ENCODE data around the gene DDB1. TPM values are rescaled to one million over a fixed set of nuclear protein-coding genes. Genes with fewer than 3 reads are reported as not detected.

Gene DDB1
- polyA plus RNA-seq, 1 donor from 2014 or later: 203 TPM

DNA sequence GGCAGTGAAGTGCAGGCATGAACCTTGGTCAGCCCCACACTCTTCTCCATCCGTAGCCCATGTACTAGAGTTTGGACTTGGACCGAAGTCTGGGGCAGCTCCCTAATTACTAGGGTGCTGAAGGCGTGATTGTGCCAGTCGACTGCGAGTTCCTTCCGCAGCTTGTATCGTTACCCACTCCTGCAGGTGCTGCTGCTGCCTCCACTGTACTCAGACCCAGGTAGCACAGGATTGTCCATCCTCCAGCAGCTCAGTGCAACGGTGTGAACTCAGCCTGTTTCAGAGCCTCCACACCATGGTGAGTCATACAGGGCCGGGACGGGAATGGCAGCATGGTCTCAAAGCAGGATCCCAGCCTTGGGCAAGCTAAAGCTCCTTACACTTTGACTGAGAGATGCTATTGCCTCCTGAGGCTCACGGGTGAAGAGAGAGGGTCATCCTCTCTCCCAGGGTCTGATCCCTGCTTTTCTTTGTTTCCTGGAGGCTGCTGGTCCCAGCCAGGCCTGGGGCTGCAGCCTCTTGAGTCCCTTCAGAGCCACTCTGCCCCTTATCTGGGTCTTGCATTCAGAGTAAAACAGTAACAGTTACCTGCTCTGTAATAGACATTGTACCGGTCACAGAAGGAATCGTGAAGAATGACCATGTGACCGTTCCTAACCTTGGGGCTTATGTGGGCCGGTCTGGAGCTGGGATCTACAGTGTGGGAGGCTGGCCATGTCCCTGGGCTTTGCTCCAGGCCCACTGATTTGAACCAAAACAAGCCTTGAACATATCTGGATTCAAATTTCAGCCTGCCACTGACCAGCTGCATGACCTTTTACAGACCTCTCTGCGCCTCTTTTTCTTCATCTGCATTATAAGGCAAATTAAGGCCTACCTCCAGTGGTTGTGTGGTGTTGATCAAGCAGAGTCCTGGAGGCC is 1.8 kb upstream of the DDB1 start:
- TF ChIP-seq EP300 (conservative IDR thresholded peaks at IDR 0.05; ENCODE audit: poor library complexity, severe bottlenecking) (no peak), MXI1 (conservative IDR thresholded peaks at IDR 0.05; ENCODE audit: poor library complexity, severe bottlenecking) (no peak)
- Histone ChIP-seq H4K20me1 (ENCODE audit: insufficient read depth) (no peaks in the 10 kb centered on the region), H3K4me2 (ENCODE audit: low read length) (no peak overlapping the region), H3K9me3 (ENCODE audit: low read length) (no peaks in the 10 kb centered on the region), H3K27ac (ENCODE audit: low read length) (no peak overlapping the region), H3K27me3 (ENCODE audit: insufficient read depth, low read depth, low read length) (no peaks in the 10 kb centered on the region), H3K4me3 (ENCODE audit: low read length) (no peak overlapping the region), H3K79me2 (replicated peaks; ENCODE audit: insufficient read depth, low read length) (peaks cover 31% of the 10 kb centered on the region), H3K36me3 (ENCODE audit: insufficient read depth, low read length) (no peaks in the 10 kb centered on the region), H3K9me2 (ENCODE audit: insufficient read depth, low read length) (no peaks in the 10 kb centered on the region), H3F3A (ENCODE audit: insufficient read depth, low read length, poor library complexity, severe bottlenecking) (no peaks in the 10 kb centered on the region), H2AFZ (ENCODE audit: low read depth, low read length) (no peak overlapping the region), H3K9ac (ENCODE audit: low read length) (peak overlapping the region; percentile 25)

DNA sequence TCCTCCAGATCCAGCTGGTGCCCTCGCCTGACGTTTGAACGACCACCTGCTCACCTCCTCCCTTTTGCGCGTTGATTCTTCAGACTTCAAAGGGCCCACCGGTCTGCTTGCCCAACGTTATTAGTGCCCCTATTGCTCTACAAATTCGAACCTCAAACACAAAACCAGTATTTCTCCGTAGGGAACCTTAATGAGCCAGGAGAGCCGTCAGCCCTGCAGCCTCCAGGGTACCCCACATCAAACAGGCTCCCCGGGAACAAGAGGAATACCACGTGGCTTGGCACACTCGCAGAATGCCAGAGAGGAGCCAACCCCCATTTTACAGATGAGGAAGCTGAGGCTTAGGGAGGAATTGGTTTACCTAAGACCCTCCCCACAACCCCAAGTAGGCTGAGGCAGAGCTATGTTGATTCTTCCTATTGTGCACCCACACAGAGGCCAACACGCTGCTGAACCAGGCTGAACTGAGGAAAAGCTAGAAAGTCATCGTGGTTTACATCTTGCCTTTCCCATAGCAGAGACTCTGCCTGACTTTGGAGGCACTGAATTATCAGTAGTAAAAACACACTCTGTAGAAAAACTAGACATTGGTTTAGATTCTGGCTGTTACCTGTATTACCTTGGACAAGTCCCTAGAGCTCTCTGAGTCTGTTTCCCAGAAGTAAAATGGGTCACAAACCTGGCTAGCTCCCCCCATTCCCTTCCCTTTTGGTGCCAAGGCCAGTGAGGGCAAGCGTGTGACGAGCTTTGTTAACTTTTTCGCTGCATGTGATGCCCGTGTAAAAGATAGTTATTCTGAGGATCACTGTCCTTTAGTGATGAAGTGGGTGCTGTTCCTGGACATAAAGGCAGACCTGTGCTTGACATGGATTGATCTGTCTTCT is 887 bp upstream of the DDB1 start:
- H4K20me1 ChIP-seq (ENCODE audit: insufficient read depth): no peaks in the 10 kb centered on the region
- peak overlapping the region; percentile 99 for H3K4me3 ChIP-seq (ENCODE audit: low read length)
- H3K4me2 ChIP-seq (ENCODE audit: low read length): peak overlapping the region; percentile 89
- no peaks in the 10 kb centered on the region for H3K36me3 ChIP-seq (ENCODE audit: insufficient read depth, low read length)
- peak overlapping the region; percentile 93 for H3K27ac ChIP-seq (ENCODE audit: low read length)
- peak overlapping the region; percentile 76 for H2AFZ ChIP-seq (ENCODE audit: low read depth, low read length)
- H3K9me2 ChIP-seq (ENCODE audit: insufficient read depth, low read length): no peaks in the 10 kb centered on the region
- no peaks in the 10 kb centered on the region for H3K9me3 ChIP-seq (ENCODE audit: low read length)
- no peaks in the 10 kb centered on the region for H3F3A ChIP-seq (ENCODE audit: insufficient read depth, low read length, poor library complexity, severe bottlenecking)
- H3K27me3 ChIP-seq (ENCODE audit: insufficient read depth, low read depth, low read length): no peaks in the 10 kb centered on the region
- H3K9ac ChIP-seq (ENCODE audit: low read length): peak overlapping the region; percentile 93
- TF ChIP-seq TAF1 (IDR thresholded peaks at IDR 0.05; ENCODE audit: low read depth) (no peak), EZH2 (IDR thresholded peaks at IDR 0.05; ENCODE audit: borderline replicate concordance, insufficient read depth, low read length, poor library complexity, severe bottlenecking) (no peak), SMC3 (conservative IDR thresholded peaks at IDR 0.05; ENCODE audit: poor library complexity) (peak; percentile 0)
- peaks cover 40% of the 10 kb centered on the region for H3K79me2 ChIP-seq (replicated peaks; ENCODE audit: insufficient read depth, low read length)

DNA sequence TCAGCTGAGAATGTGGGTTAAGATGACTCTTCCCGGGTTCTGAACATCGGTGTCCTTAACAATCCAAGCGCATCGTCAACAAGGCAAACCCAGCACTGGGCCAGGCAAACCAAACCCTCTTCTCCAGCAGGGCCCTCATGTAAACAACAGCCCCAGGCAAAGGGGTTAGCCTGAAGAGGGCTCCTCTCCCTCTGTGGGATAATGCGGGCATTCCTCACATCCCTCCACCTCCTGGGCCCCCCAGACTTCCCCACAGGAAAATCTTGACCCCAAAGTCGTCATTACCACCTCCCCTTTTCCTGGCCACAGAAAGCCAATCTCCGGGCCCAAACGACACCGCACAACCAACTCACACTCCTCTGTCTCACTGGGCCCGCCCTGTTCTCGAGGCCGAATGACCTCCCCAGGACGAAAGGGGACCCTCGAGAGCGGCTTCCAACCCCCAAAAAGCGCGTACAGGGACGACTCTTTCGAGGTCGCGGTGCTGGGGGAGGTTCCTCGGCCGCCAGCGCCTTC is 566 bp downstream of the DDB1 start:
- Histone ChIP-seq H3K27me3 (ENCODE audit: insufficient read depth, low read depth, low read length) (no peaks in the 10 kb centered on the region), H3F3A (ENCODE audit: insufficient read depth, low read length, poor library complexity, severe bottlenecking) (no peaks in the 10 kb centered on the region), H3K4me3 (ENCODE audit: low read length) (peak overlapping the region; percentile 99), H2AFZ (ENCODE audit: low read depth, low read length) (peak overlapping the region; percentile 65), H3K9ac (ENCODE audit: low read length) (peak overlapping the region; percentile 93), H3K36me3 (ENCODE audit: insufficient read depth, low read length) (no peaks in the 10 kb centered on the region), H3K79me2 (replicated peaks; ENCODE audit: insufficient read depth, low read length) (peaks cover 50% of the 10 kb centered on the region), H3K4me2 (ENCODE audit: low read length) (peak overlapping the region; percentile 98), H4K20me1 (ENCODE audit: insufficient read depth) (no peaks in the 10 kb centered on the region), H3K9me2 (ENCODE audit: insufficient read depth, low read length) (no peaks in the 10 kb centered on the region), H3K9me3 (ENCODE audit: low read length) (no peaks in the 10 kb centered on the region), H3K27ac (ENCODE audit: low read length) (peak overlapping the region; percentile 93)
- TF ChIP-seq, protein P1, sequence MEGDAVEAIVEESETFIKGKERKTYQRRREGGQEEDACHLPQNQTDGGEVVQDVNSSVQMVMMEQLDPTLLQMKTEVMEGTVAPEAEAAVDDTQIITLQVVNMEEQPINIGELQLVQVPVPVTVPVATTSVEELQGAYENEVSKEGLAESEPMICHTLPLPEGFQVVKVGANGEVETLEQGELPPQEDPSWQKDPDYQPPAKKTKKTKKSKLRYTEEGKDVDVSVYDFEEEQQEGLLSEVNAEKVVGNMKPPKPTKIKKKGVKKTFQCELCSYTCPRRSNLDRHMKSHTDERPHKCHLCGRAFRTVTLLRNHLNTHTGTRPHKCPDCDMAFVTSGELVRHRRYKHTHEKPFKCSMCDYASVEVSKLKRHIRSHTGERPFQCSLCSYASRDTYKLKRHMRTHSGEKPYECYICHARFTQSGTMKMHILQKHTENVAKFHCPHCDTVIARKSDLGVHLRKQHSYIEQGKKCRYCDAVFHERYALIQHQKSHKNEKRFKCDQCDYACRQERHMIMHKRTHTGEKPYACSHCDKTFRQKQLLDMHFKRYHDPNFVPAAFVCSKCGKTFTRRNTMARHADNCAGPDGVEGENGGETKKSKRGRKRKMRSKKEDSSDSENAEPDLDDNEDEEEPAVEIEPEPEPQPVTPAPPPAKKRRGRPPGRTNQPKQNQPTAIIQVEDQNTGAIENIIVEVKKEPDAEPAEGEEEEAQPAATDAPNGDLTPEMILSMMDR (IDR thresholded peaks at IDR 0.05; ENCODE audit: poor library complexity, severe bottlenecking): no peak
- TF ChIP-seq SMC3 (conservative IDR thresholded peaks at IDR 0.05; ENCODE audit: poor library complexity): no peak
- no peak for TF ChIP-seq RAD21 (conservative IDR thresholded peaks at IDR 0.05)
- TF ChIP-seq, protein P2, sequence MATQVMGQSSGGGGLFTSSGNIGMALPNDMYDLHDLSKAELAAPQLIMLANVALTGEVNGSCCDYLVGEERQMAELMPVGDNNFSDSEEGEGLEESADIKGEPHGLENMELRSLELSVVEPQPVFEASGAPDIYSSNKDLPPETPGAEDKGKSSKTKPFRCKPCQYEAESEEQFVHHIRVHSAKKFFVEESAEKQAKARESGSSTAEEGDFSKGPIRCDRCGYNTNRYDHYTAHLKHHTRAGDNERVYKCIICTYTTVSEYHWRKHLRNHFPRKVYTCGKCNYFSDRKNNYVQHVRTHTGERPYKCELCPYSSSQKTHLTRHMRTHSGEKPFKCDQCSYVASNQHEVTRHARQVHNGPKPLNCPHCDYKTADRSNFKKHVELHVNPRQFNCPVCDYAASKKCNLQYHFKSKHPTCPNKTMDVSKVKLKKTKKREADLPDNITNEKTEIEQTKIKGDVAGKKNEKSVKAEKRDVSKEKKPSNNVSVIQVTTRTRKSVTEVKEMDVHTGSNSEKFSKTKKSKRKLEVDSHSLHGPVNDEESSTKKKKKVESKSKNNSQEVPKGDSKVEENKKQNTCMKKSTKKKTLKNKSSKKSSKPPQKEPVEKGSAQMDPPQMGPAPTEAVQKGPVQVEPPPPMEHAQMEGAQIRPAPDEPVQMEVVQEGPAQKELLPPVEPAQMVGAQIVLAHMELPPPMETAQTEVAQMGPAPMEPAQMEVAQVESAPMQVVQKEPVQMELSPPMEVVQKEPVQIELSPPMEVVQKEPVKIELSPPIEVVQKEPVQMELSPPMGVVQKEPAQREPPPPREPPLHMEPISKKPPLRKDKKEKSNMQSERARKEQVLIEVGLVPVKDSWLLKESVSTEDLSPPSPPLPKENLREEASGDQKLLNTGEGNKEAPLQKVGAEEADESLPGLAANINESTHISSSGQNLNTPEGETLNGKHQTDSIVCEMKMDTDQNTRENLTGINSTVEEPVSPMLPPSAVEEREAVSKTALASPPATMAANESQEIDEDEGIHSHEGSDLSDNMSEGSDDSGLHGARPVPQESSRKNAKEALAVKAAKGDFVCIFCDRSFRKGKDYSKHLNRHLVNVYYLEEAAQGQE (IDR thresholded peaks at IDR 0.05; ENCODE audit: borderline replicate concordance): no peak
- no peak for TF ChIP-seq POLR2AphosphoS5 (IDR thresholded peaks at IDR 0.05)
- no peak for TF ChIP-seq EP300 (conservative IDR thresholded peaks at IDR 0.05; ENCODE audit: poor library complexity, severe bottlenecking)
- no peak for TF ChIP-seq TAF1 (IDR thresholded peaks at IDR 0.05; ENCODE audit: low read depth)
- no peak for TF ChIP-seq MXI1 (conservative IDR thresholded peaks at IDR 0.05; ENCODE audit: poor library complexity, severe bottlenecking)
- no peak for TF ChIP-seq EZH2 (IDR thresholded peaks at IDR 0.05; ENCODE audit: borderline replicate concordance, insufficient read depth, low read length, poor library complexity, severe bottlenecking)

Data from neural cell (in vitro differentiated cells).